HS-5 (cell line): ENCODE data around the gene ARID3B.
"Not testable (repeated sequence)": the region's sequence is repeated elsewhere in the genome, so short reads cannot be mapped to it uniquely, and the experiment has no call there.

ENCODE experiments used
- DNase-seq: peaks from one replicate; pipeline ENCODE4 v3.0.0-alpha.2; 2012; ENCODE audit warnings: low read depth

The ARID3B gene, protein sequence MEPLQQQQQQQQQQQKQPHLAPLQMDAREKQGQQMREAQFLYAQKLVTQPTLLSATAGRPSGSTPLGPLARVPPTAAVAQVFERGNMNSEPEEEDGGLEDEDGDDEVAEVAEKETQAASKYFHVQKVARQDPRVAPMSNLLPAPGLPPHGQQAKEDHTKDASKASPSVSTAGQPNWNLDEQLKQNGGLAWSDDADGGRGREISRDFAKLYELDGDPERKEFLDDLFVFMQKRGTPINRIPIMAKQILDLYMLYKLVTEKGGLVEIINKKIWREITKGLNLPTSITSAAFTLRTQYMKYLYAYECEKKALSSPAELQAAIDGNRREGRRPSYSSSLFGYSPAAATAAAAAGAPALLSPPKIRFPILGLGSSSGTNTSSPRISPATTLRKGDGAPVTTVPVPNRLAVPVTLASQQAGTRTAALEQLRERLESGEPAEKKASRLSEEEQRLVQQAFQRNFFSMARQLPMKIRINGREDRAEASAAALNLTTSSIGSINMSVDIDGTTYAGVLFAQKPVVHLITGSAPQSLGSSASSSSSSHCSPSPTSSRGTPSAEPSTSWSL

DNA sequence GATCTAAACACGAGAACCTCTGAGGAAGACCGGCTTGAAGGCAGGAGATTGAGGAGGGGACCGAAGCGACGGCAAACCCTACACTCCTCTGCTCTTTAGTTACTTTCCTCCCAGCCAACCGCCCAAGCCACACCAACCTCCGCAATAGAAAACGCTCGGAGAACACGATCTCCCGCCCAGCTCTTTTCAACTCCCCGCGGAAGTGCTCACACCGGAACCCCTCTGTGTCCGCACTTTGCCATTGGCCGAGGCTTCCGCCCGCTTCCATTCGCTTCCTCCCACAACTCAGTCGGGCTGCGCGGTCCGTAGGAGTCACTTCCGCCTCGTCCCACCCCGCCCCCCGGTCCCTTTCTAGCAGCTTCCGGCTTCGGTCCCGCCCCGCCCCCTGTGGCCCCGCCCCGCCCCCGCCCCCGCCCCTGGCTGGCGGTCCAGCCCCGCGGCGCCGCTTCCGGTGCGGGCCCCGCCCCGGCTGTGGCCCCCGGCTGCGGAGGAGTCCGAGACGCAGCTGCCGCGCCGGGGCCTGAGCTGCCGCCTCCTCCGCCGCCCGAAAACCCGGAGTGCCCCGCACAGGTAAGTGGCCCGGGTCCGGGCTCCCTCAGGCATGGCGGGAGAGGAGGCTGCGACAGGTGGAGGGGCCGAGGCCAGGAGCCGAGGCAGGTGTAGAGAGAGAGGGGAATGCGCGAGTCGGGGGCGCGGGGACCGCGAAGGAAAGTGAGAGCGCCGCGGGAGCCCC, at the start of gene ARID3B:
TSS of gene ARID3B (plus strand) at position 460 of the 733 bp plus-strand sequence. CDS start 2,717 bp downstream, outside the sequence.
- DNase-seq, result peak; percentile 82

GRCh38 chr15:74496648-74497047, 44.4 kb upstream of the ARID3B start:
- DNase-seq, result no peak

- DNase-seq, result no peak
These were observed 43.4 kb upstream of the ARID3B start for GRCh38 chr15:74497584-74497983.

DNA sequence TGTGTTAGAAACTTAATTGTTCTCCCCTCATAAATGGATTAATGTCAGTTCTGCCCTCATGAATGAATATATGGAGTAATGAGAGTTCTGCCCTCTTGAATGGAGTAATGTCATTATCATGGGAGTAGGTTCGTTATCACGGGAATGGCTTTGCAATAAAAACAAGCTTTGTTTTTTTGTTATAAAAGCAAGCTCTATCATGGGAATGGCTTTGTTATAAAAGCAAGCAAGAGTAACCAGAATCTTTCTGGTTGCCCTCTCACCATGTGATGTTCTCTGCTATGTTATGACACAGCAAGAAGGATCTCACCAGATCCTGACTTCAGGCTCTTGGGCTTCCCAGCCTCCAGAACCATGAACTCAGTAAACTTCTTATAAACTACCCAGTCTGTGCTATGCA, 41.7 kb upstream of the ARID3B start:
- no peak for DNase-seq

- DNase-seq, result no peak
These were observed 40.6 kb upstream of the ARID3B start for GRCh38 chr15:74500401-74500800.

DNA sequence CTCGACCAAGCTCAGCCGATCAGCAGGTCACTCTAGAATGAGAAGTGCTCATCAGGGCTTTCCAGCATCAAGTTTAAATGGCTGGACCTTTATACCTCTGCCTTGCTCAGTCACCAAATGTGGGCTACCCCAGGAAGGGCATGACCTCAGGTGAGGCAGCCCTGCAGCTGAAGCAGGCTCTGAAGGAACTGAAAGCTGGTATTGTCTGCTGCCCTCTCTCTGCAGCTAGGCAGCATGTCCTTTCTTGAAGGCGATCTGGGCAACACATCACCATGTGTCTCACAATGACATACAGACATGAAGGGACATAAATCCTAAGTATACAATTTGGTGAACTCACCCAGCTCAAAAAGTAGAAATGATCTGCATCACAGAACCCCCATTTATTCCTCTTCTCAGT, 38.7 kb upstream of the ARID3B start:
- no peak for DNase-seq

GRCh38 chr15:74504418-74504817, 36.6 kb upstream of the ARID3B start:
- DNase-seq, result no peak

DNA sequence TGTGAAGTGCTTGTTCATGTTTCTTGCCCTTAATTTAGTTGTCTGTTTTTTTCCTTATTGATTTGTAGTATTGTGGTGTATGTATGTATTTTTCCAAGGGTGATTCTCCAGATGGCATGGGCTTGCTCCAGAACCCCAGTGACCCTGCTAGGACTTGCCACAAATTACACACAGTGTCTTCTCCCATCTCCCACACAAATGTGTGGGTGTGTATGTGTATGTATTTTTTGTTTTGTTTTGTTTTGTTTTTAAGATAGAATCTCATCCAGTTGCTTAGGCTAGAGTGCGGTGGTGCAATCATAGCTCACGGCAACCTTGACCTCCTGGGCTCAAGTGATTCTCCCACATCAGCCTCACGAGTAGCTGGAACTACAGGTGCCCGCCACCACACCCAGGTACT, 36.2 kb upstream of the ARID3B start:
- no peak for DNase-seq

DNA sequence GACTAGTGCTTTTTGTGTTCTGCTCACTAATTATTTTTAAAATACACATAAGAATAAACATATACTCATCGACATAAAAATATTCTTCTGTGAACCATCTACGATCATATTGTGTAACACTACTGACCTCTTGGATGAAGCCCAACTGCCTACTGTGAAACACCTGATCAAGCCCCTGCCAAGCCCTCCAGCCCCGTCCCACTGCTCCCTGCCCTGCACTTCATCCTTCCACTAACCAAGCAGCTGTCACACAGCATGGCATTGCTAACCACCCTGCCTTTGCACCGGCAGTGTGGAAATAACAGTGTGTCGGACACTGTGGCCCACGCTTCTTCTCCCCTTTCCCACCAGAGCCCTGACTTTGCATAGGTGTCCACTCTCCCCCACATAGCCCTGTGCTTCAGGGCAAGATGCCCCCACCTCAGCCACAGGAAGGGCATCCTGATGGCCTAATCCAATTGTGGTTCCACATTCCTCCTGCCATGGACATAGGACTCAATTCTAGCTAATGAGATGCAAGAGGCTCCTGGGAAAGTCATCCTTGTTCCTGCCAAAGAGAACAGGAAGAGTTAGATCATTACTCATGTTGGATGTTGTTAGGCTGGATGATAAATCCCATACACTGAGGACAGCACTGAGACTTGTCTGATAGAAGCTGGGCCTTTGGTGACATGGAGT, 35.0 kb upstream of the ARID3B start:
- no peak for DNase-seq

DNA sequence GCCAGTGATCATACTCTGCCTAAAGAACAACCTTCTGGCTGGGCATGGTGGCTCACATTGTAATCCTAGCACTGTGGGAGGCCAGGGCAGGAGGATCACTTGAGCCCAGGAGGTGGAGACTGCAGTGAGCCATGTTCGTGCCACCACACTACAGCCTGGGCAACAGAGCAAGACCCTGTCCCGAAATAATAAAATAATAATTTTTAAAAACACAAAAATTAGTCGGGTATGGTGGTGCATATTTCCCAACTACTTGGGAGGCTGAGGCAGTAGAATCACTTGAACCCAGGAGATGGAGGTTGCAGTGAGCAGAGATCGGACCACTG, 34.5 kb upstream of the ARID3B start:
- DNase-seq, result no peak

- no peak for DNase-seq
These were observed 29.4 kb upstream of the ARID3B start for GRCh38 chr15:74511583-74511982.

DNA sequence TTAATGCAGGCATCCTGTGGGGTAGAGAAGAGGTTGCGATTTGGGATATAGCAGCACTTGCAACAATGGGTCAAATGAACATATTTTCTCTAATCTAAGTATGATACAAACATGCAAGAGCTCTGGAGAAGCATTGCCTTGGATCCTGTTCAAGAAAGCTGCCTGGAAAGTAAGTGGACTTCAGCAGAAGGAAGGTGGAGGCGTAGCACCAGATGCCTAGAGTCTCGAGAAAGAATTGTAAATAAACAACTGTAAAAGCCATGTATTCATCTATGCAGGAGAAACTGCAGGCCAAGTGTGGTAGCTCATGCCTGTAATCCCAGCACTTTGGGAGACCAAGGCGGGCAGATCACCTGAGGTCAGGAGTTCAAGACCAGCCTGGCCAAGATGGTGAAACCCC, 27.0 kb upstream of the ARID3B start:
- DNase-seq, result not testable (repeated sequence)

GRCh38 chr15:74517096-74517495, 23.9 kb upstream of the ARID3B start:
- DNase-seq, result no peak

- DNase-seq, result no peak
These were observed 21.7 kb upstream of the ARID3B start for GRCh38 chr15:74519311-74519710.

GRCh38 chr15:74520407-74520806, 20.6 kb upstream of the ARID3B start:
- DNase-seq, result no peak

DNA sequence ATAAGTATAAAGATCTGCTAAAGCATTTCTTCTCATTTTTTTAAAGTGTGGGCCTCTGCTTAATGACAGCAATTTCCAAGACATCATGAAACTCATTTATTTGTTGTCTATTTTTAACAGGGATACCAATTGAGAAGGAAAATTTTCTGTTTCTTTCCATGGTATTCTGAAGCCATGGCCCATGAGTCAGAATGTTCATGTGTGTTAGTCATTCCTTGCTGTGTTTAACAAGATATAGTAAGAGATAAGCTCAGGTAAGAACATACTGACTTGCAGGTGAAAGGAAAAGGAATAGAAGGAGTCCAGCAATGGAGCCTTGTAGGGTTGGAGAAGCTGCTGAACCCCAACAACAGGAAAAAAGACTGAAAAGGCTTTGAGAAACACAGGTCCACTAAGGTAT, 17.0 kb upstream of the ARID3B start:
- DNase-seq, result no peak

DNA sequence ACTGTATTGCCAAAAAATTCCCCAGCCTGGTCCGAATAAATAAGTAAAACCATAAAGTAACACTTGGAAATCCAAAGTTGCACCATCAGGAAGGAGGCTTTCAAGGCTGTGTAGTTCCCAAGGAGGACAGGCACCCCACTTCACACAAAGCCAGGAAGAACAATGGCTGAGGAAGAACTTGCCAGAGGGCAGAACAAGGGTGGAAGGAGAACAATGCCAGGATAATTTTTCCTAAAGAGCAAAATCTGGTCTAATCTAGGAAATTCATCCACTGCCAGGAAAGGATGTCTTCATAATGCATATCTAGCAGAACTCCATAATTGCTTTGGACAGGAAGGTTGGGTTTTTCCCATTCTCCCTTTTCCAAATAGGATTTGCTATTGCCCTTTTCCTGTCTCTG, 15.7 kb upstream of the ARID3B start:
- DNase-seq, result no peak

- DNase-seq, result no peak
These were observed 15.1 kb upstream of the ARID3B start for GRCh38 chr15:74525945-74526344.

- DNase-seq, result no peak
These were observed 12.1 kb upstream of the ARID3B start for GRCh38 chr15:74528876-74529275.

- DNase-seq, result no peak
These were observed 11.1 kb upstream of the ARID3B start for GRCh38 chr15:74529921-74530320.

GRCh38 chr15:74530771-74531143, 10.3 kb upstream of the ARID3B start:
- DNase-seq, result no peak

- DNase-seq, result peak; percentile 80
These were observed 9.7 kb upstream of the ARID3B start for GRCh38 chr15:74531144-74531811.
